Measurements from ENCODE around the gene GSTM3. TPM values are rescaled to one million over a fixed set of nuclear protein-coding genes. Genes with fewer than 3 reads are reported as not detected.
A peak's percentile ranks its signal among the peaks of the same experiment; 100 is the strongest.

GSTM3 gene
- total and polyA plus RNA-seq, 7 donors: 10.1 to 79.8 (median 39.8) TPM

DNA sequence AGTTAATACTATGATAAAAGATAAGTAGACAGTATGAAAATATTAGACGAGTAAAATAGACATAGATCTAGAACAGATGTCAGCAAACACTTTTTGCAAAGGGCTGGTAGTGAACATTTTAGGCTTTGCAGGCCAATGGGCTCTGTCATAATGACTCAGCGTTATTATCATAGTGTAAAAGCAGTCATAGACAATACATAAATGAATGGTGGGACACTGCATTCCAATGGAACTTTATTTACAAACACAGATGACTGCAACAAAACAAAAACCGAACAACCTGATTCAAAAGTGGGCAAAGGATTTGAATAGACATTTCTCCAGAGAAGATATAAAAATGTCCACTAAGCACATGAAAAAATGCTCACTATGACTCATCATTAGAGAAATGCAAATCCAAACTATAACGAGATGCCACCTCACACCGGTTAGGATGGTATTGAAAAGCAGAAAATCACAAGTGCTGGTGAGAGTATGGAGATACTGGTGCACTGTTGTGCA lies 21.5 kb downstream of the GSTM3 start:
- ATAC-seq (no peak), DNase-seq (no peak)
- TF ChIP-seq, protein P1, sequence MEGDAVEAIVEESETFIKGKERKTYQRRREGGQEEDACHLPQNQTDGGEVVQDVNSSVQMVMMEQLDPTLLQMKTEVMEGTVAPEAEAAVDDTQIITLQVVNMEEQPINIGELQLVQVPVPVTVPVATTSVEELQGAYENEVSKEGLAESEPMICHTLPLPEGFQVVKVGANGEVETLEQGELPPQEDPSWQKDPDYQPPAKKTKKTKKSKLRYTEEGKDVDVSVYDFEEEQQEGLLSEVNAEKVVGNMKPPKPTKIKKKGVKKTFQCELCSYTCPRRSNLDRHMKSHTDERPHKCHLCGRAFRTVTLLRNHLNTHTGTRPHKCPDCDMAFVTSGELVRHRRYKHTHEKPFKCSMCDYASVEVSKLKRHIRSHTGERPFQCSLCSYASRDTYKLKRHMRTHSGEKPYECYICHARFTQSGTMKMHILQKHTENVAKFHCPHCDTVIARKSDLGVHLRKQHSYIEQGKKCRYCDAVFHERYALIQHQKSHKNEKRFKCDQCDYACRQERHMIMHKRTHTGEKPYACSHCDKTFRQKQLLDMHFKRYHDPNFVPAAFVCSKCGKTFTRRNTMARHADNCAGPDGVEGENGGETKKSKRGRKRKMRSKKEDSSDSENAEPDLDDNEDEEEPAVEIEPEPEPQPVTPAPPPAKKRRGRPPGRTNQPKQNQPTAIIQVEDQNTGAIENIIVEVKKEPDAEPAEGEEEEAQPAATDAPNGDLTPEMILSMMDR (IDR thresholded peaks at IDR 0.05): no peak
- no peak overlapping the region for H3K4me3 ChIP-seq
- H3K9me3 ChIP-seq: no peaks in the 10 kb centered on the region
- H3K4me1 ChIP-seq: no peaks in the 10 kb centered on the region
- 82 to 89% (median 84%) methylated on average over 5 of the region's 5 CpGs for WGBS, 3 donors
- no peaks in the 10 kb centered on the region for H3K27me3 ChIP-seq (ENCODE audit: insufficient read depth in 3 of 3, low read length in 2 of 3)
- H3K27ac ChIP-seq: no peak overlapping the region
- H3K36me3 ChIP-seq (ENCODE audit: insufficient read depth in 1 of 2, low read depth in 1 of 2): no peaks in the 10 kb centered on the region
- intact Hi-C loops (cut with DNase I): no loop called here

DNA sequence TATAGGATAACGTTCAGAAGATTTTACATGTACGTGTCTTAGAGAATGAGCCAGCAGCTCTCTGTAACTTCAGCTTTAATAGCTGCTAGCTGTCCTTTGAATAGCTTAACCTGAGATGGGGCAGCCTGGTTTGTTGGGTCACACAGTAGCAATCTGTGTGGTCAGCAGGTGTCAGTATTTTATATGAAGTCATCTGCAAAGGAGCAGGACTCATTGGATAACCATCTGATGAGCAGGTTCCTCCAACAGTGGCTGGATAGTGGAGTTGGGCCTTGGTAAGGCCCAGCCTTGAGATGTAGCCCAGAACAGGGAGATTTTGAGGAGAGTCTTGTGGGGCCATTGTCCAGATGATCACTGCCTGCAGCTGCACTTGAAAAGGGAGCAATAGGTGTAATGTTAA lies 22.3 kb downstream of the GSTM3 start:
- TF ChIP-seq, protein P1 (IDR thresholded peaks at IDR 0.05): no peak
- Histone ChIP-seq H3K27me3 (ENCODE audit: insufficient read depth in 3 of 3, low read length in 2 of 3) (no peaks in the 10 kb centered on the region), H3K4me1 (no peaks in the 10 kb centered on the region), H3K36me3 (ENCODE audit: insufficient read depth in 1 of 2, low read depth in 1 of 2) (no peaks in the 10 kb centered on the region), H3K9me3 (no peaks in the 10 kb centered on the region), H3K27ac (no peak overlapping the region), H3K4me3 (no peak overlapping the region)
- intact Hi-C loops (cut with DNase I): no loop called here
- WGBS, 3 donors: 67 to 96% (median 75%) methylated on average over 2 of the region's 2 CpGs
- ATAC-seq (peak; percentile 75 to 95 (median 86)), DNase-seq (no peak)

DNA sequence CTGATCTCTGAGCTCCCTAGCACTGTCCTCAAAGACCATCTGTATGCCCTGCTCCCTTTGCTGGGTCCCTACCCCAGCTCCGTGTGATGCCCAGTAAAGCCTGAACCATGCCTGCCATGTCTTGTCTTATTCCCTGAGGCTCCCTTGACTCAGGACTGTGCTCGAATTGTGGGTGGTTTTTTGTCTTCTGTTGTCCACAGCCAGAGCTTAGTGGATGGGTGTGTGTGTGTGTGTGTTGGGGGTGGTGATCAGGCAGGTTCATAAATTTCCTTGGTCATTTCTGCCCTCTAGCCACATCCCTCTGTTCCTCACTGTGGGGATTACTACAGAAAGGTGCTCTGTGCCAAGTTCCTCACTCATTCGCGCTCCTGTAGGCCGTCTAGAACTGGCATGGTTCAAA lies 23.1 kb downstream of the GSTM3 start:
- no peak overlapping the region for H3K4me3 ChIP-seq
- WGBS, 3 donors: 85 to 90% (median 89%) methylated on average over 5 of the region's 5 CpGs
- no peaks in the 10 kb centered on the region for H3K9me3 ChIP-seq
- intact Hi-C loops (cut with DNase I): no loop called here
- no peak overlapping the region for H3K27ac ChIP-seq
- H3K36me3 ChIP-seq (ENCODE audit: insufficient read depth in 1 of 2, low read depth in 1 of 2): no peaks in the 10 kb centered on the region
- no peak for DNase-seq
- H3K27me3 ChIP-seq (ENCODE audit: insufficient read depth in 3 of 3, low read length in 2 of 3): no peaks in the 10 kb centered on the region
- ATAC-seq: peak in 1 of 4 donors; percentile 13
- TF ChIP-seq, protein P1 (IDR thresholded peaks at IDR 0.05): no peak
- no peaks in the 10 kb centered on the region for H3K4me1 ChIP-seq

DNA sequence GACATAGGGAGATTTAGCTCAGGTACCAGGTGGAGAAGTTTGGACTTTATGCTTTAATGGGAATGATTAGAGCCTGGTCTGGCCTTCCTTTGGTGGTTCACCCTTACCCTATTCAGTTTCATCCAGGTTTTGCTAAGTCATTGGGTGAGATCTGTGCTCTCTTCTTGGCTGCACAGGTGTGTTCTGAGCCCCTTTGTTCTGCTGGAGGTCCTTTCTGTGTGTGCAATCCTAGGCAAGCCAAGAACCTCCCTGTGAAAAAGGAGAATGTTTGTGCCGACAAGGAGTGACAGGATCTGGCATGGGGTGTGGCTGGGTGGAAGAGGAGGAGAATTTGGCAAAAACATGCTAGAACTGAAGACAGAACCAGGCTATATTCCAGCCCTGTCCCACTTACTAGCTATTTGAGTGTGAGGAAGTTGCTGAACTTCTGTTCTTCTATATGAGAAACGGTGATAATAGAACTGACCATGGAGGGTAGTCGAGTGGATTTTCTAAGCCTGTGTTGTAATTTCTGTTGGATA lies 24.2 kb downstream of the GSTM3 start:
- Histone ChIP-seq H3K27me3 (ENCODE audit: insufficient read depth in 3 of 3, low read length in 2 of 3) (no peaks in the 10 kb centered on the region), H3K9me3 (no peaks in the 10 kb centered on the region), H3K36me3 (ENCODE audit: insufficient read depth in 1 of 2, low read depth in 1 of 2) (no peaks in the 10 kb centered on the region), H3K27ac (no peak overlapping the region), H3K4me1 (no peaks in the 10 kb centered on the region), H3K4me3 (no peak overlapping the region)
- DNase-seq: no peak
- no peak for ATAC-seq
- intact Hi-C loops (cut with DNase I): no loop called here
- 61 to 75% (median 62%) methylated on average over 3 of the region's 3 CpGs for WGBS, 3 donors
- TF ChIP-seq, protein P1 (IDR thresholded peaks at IDR 0.05): no peak

DNA sequence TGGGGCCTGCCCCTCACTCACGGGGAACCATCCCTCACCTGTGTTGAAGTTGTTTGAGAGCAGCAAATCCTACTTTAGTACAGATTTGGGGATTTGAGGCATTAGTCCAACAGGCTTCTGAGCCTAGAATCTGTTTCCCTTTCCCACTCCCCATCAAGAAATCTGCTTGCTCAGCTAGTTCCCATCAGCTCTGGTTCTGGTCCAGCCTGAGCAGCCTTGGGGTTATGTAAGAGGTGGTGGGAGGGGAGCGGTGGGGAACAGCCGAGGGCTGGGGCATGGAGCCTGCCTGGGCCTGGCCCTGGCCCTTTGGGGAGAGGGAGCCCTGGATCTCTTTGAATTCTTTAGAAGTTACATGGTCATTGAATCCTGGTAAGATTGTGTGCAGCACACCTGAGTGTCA lies 24.7 kb downstream of the GSTM3 start:
- ATAC-seq: no peak
- no peaks in the 10 kb centered on the region for H3K36me3 ChIP-seq (ENCODE audit: insufficient read depth in 1 of 2, low read depth in 1 of 2)
- TF ChIP-seq, protein P1 (IDR thresholded peaks at IDR 0.05): no peak
- no peaks in the 10 kb centered on the region for H3K4me1 ChIP-seq
- 81 to 95% (median 88%) methylated on average over 3 of the region's 3 CpGs for WGBS, 3 donors
- intact Hi-C loops (cut with DNase I): no loop called here
- no peak overlapping the region for H3K4me3 ChIP-seq
- H3K27me3 ChIP-seq (ENCODE audit: insufficient read depth in 3 of 3, low read length in 2 of 3): no peaks in the 10 kb centered on the region
- no peak overlapping the region for H3K27ac ChIP-seq
- DNase-seq: no peak
- no peaks in the 10 kb centered on the region for H3K9me3 ChIP-seq

Data from psoas muscle (tissue), 8 donors.